Keratinocyte (primary cell): ENCODE measurements around the gene MTOR.

ENCODE experiments used
- EZH2 ChIP-seq: IDR thresholded peaks from one replicate; pipeline ENCODE4 v1.6.1; 2012; ENCODE audit warnings: inconsistent platforms, mild to moderate bottlenecking, low read length, moderate library complexity
- TF ChIP-seq, protein P1 (sequence below), 3 experiments: IDR thresholded peaks in 1 of 3; conservative IDR thresholded peaks in 1 of 3; optimal IDR thresholded peaks in 1 of 3; 2 replicates in 2 of 3; 3 replicates in 1 of 3; pipeline versions ENCODE3 to v1.5.1; 2011; ENCODE audit warnings: low read length in 3 of 3, mild to moderate bottlenecking in 3 of 3, moderate library complexity in 2 of 3, control low read depth in 1 of 3, inconsistent platforms in 1 of 3; ENCODE audit not compliant: insufficient read depth in 2 of 3; ENCODE audit errors: extremely low read depth in 1 of 3

DNA sequence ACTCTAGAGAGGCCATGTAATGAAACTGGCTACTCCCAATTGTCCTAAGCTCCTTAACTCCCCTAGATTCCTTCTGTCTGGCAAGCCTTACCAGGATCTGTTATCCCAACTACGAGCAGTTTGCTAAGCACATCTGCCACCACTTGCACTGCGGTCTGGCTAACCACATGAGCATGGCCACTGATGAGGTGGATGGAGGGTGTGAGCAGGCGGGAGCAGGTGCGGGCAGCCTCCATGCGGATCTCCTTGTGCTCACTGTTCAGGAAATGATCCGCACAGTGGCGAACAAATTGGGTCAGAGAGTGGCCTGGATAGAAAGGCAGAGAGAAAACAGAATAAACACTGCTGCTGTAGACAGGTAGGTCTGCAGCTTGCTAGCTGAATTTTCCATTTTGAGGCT is 24.0 kb downstream of the MTOR start:
- TF ChIP-seq, protein P1, sequence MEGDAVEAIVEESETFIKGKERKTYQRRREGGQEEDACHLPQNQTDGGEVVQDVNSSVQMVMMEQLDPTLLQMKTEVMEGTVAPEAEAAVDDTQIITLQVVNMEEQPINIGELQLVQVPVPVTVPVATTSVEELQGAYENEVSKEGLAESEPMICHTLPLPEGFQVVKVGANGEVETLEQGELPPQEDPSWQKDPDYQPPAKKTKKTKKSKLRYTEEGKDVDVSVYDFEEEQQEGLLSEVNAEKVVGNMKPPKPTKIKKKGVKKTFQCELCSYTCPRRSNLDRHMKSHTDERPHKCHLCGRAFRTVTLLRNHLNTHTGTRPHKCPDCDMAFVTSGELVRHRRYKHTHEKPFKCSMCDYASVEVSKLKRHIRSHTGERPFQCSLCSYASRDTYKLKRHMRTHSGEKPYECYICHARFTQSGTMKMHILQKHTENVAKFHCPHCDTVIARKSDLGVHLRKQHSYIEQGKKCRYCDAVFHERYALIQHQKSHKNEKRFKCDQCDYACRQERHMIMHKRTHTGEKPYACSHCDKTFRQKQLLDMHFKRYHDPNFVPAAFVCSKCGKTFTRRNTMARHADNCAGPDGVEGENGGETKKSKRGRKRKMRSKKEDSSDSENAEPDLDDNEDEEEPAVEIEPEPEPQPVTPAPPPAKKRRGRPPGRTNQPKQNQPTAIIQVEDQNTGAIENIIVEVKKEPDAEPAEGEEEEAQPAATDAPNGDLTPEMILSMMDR (optimal IDR thresholded peaks at IDR 0.05 in 1 of 3, IDR thresholded peaks at IDR 0.05 in 1 of 3, conservative IDR thresholded peaks at IDR 0.05 in 1 of 3; ENCODE audit: extremely low read depth in 1 of 3, insufficient read depth in 2 of 3, low read length in 3 of 3) = no peak
- TF ChIP-seq EZH2 = no peak
